ENCODE measurements around the gene DNAJC18.
"Not testable (repeated sequence)": the region's sequence is repeated elsewhere in the genome, so short reads cannot be mapped to it uniquely, and the experiment has no call there.

Gene DNAJC18

DNA sequence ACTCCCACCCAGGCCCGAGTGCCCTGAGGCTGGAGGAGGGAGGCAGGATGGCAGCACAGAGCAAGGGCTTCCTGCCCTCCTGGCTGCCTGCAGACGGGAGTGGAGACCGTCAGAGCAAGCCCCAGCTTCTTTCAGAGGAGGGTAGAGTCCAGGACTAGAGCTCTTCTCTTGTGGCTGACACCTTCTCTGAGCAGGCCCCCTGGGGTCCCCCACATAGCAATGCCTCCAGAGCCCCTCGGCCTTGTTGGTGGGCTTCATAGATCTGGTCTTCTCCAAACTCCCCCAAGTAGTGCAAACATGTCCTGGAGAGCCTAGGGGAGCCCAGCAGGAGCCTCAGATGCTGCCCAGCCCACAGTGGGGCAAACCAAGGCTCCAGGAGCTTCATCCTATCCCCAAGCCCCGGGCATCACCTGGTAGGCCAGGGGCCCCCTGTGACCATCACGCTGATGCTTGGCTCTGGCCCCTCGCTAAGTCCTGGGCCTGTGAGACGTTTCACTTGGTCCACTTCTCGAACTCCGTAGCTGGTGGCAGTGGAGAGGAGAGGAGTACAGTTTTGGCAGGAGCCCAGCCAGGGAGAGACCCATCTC, 51.6 kb downstream of the DNAJC18 start:
- DNase-seq (ENCODE audit: low read depth) = no peak

DNA sequence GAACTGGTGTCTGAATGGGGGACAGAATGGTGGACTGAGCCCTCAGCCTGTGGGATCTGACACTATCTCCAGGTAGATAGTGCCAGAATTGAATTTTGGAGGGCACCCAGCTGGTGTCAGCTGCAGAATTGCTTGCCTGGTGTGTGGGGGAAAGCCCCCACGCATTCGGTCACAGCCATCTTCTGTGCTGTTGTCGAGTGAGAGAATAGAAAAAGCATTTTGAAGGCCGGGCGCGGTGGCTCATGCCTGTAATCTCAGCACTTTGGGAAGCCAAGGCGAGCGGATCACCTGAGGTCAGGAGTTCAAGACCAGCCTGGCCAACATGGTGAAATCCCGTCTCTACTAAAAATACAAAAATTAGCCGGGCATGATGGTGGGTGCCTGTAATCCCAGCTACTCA, 52.4 kb downstream of the DNAJC18 start:
- not testable (repeated sequence) for DNase-seq (ENCODE audit: low read depth)

DNA sequence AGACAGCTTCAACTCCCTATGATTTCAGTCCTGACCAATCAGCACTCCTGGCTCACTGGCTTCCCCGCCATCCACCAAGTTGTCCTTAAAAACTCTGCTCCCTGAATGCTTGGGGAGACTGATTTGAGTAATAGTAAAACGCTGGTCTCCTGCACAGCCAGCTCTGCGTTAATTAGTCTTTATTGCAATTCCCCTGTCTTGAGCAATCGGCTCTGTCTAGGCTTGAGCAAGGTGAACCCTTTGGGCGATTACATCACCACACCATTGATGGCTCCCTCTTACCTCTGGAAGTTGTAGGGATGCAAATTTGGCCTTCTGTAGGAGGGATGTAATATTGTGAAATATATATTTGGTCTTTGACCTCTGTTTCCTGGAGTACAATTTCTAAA, 53.3 kb downstream of the DNAJC18 start:
- no peak for DNase-seq (ENCODE audit: low read depth)

DNA sequence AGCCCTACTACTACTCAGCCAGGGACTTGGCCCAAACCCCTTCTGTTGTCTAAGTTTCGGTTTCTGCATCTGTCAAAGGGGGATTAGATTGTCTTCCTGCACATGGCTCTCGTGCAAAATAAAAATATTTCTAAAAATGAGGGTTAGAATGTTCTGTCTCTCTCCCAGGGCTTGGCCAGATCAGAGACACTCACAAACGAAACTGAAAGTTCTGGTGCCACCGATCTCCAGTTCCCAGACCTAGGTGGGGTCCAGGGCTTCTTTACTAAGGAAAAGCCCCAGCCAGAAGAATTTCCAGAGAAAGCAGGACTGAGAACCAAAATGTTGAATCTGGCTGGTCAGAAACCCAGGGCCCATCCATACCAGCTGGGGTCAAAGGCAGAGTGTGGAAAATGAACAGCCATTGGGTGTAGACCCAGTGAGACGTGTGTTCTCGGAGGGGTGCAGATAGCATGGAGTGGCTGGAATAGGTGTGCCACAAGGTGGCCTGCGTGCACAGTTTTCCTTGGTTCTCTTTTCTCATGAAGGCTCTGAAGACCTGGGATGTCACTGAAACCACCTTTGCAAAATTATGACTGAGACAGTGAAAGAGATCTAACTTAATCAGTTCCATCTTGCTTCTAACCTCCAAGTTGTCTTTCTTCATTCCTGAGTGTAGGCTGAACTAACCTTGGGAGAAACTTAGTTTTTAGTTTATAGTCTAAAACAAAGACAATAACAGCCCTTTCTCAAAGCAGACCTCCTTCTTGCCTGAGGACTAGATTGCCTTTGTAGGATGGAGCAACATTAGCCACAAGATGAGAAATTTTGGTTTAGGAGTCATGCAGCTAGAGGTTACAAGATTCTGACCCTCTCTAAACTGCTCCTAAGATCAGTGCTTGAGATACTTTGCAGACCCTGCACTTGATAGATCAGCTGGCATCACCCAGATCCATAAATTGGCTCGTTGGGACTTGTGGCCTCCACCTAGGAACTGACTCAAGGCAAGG, 54.0 kb downstream of the DNAJC18 start:
- no peak for DNase-seq (ENCODE audit: low read depth)

DNA sequence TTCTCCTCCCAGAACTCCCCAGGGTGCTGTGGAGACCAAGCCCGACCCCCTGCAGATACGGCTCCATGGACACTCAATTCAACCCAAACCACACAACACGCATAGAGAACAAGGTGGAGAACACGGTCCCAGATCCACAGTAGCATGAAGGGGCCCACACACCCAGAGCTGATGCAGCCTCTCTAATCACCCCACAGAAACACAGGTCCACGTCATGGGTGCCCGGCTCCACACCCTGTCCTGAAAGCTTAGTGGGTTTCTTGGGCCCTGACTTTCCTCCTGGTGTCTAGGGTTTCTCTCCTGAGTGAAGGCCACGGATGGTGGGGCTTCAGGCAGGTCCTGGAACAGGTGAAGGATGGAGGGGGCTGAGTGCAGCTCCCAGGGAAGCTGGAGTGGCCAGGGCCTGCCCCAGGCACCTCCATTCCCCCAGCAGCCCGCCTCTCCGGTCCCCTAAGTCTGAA, 54.7 kb downstream of the DNAJC18 start:
- no peak for DNase-seq (ENCODE audit: low read depth)

DNA sequence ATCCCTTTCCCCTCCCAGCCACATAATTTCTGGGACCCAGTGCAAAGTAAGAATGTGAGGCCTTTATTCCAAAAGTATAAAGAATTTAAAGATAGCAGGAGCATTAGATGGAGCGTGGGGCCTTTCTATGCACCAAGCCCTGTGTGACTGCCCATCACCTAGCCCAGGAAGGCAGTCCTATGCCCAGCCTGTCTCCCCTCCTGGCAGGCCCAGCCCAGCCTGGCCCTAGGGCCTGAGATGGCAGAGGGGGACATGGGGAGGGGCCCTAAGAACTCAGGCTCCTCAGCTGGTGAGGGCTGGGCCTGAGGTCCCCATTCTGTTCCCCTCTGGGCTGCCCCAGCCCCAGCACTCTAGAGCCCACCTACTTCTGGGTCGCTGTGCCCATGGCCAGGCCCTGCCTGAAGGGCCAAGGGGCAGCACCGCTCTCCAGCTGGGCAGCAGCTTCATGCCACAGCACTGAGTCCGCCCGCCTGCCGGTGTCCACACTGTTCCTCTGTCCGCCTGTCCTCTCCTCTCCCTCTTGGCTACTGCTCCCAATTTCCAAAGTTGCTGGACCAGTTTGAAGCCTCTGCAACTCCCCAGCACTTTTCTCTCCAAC, 55.2 kb downstream of the DNAJC18 start:
- no peak for DNase-seq (ENCODE audit: low read depth)

DNA sequence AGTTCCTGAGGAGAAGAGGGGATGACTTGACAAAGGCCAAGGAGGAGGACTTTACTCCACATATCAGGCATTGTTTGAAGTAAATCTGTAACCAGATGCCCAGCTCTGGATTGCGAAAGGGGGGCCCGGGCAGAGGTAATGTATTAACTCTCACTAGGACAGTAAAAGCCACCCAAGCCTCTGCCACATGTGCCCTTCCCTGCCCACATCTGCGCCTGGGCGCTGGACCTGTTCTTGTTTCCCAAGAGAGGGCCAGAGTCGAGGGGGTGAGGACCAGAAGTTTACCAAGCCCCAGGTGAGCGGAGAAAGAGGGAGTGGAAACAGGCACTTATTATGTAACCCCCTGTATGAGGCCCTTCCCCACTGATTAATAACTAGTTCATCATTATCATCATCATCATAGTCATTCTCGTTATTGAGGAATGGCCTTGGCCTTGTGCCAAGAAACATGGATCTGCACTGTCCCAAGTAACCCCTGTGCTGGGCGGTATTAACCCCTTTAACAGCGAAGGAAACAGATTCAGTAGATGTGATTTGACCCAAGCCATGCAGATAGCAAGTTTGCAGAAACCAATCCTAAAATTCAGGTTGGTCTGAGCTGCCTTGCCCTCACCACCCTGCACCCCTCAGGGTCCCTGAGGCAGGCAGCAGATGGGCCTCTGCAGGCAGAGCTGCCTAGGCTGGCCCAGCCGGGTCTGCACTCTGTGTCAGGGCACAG, 55.9 kb downstream of the DNAJC18 start, which contains the start of gene SLC23A1:
TSS of gene SLC23A1 (minus strand) at position 23 of the 718 bp plus-strand sequence. CDS start 44 bp downstream, outside the sequence.
- DNase-seq (ENCODE audit: low read depth) = no peak

DNA sequence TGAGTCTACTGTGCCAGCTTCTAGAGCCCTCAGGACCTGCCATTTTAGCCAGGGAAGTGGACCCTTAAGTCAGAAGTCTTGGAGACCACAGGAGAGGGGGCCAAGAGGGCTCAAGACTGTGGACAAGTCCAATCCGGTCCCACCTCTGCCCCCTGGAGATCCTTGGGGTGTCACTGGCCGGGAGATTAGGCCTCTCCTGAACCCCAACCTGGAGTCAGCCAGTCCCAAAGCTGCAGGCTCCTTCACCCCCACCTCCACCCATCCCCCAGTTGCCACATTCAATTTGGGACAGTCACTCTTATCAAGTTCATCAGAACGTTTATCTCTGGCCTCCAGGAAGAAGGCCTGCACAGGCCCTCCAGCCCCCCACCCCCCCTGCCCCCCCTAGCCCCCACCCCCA, 56.5 kb downstream of the DNAJC18 start:
- DNase-seq (ENCODE audit: low read depth) = no peak

DNA sequence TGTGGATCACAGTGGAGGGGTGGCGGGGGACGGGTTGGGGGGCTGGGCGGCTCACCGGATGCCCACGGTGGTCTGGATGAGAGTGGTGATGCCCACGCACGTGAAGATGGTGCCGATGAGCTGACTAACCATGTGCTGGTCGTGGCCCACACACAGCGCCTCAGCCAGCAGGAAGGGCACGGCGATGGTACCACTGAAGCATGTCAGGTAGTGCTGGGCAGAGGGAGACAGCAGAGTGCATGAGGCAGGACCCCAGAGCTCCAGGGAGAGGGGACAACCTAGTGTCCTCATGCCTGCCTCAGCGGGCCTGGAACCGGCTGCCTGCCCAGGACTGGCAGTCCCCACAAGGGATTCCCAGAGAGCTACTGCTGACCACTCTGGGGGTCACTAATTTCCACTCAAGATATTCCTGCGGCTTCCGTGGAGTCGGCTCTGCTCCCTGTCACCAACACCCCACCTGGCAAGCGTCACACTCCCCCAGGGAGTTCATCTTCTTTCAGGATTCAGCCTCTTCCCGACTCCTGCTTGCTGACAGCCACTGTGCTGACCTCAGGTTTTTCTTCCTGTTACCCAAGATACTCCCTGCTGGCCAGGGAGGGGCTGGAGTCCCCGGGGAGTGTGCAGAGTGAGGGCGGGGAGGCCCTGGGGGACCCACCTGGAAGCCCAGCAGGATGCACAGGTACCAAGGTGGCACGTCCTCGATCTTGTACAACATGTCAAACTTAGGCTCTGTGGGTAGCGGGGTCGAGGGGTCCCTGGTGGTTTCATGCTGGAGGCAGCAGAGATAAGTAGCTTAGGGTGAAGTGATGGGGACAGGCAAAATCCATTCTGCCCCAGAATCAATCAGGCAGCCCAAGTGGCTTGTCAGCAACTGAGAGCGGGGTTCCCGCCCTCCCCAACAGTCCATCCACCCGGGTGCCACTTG, 57.2 kb downstream of the DNAJC18 start:
- no peak for DNase-seq (ENCODE audit: low read depth)

DNA sequence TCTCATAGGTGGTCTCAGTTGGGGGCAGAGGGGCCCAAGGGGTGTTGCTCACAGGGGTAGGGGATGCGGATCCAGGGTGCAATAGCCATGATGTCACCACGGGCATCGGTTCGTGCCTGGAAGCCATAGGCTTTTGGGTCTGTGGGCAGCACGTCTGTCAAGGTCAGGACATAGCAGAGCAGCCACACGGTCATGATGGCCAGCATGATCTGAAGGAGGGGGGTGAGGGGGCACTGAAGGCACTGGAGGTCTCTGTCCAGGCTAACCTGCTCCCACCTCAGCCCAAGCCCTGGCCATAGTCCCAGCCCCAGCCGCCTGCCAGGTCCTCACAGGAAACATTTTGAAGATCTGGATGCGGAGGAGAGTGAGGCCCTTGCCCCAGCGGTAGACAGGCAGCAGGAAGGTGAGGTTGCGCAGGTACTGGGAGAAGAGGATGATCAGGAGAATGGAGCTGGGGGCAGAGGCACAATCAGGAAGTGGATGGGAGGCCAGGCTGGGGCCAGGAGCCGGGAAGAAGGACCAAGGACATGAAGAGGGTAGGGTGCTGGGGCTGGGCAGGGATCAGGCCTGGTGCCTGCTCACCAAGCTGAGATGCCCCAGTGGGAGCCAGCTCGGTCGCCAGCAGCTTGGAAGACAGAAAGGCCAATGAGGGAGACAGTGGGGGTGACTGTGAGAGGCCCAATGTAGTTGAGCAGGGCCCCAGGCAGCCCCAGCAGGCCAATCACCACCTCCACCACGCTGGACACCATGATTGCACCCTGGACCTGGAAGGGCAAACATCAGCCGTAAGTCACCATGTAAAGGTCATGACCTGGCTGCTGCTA, 59.5 kb downstream of the DNAJC18 start:
- no peak for DNase-seq (ENCODE audit: low read depth)

DNA sequence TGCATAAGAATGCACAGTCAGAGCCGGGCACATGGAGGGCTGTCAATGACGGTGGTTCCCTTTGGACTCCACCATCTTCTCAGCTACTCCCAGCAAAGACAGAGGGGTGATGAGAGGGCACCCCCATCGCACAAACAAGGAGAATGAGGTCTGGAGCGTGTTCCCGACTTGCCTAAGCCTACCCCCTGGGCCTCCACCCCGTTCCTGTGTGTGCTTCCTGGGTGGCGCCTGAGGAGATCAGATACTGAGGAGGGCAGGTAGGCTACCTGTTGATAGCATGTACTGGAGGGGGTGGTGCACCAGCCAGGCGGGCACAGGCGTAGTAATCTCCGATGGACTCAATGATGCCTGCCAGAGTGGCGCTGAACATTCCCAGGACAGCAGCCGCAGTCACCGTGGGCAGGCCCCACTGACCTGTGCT, 60.4 kb downstream of the DNAJC18 start:
- no peak for DNase-seq (ENCODE audit: low read depth)

DNA sequence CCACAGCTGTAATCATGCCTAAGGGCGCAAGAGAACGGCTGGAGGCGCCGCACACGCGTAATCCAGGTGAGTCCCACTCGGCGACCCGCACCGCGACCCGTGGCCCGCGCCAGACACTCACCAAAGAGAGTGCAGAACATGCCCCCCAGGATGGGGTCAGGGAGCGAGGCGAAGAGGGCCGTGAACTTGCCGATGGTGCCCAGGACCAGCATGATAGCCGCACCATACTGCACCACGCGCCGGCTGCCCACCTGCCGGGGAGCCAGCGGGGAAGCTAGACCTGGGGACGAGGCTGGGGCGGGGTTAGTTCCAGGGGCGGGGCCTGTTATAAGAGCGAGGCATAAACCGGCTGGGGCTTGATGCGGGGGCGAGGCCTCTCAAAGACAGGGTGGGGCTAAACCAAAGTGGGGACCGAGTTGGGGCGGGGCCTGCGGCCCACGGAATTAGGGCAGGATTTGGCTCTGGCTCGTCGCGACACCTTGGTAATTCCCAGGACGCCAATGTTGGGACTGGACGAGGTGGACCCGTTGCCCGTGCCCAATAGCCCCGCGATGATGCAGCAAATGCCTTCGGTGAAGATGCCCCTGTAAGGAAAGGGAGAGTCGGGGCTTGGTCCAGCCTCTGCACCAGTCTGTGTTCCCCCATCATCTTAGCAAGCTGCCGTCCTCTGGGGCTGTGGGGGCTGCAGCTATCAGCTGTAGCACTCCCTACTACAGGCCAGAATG, 61.1 kb downstream of the DNAJC18 start:
- DNase-seq (ENCODE audit: low read depth) = no peak

DNA sequence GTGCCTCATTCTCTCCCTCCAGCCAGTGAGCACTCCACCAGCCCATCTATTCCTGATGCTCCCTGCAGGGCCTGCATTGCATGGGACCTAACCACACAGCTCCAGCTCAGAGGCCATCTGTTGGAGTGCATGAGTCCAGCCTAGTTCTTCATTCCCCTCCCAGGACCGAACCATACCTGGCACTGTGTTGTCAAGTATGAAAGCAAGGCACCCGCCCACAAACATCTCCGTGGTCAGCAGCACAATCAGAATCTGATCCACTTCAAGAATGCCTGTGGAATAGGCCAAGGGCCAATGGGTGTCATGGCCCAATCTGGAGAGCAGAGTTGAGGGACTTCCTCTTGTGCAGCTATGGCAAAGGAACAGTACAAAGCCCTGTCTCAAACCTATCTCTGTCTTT, 62.1 kb downstream of the DNAJC18 start:
- no peak for DNase-seq (ENCODE audit: low read depth)

DNA sequence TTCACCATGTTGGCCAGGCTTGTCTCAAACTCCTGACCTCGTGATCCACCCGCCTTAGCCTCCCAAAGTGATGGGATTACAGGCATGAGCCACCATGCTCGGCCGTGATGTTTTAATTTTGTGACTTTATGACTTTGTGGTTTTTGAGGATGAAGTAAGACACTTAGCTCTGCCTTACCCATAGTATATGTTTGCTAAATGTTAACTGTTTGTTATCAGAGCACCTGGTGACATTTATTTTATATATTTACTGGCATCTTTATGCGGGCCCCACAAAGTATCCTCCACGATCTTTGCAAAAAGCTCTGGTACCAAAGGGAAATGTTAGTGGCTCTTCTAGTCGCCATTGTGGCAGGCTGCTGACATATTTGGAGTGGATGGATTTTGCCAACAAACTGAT, 63.0 kb downstream of the DNAJC18 start:
- DNase-seq (ENCODE audit: low read depth) = no peak

DNA sequence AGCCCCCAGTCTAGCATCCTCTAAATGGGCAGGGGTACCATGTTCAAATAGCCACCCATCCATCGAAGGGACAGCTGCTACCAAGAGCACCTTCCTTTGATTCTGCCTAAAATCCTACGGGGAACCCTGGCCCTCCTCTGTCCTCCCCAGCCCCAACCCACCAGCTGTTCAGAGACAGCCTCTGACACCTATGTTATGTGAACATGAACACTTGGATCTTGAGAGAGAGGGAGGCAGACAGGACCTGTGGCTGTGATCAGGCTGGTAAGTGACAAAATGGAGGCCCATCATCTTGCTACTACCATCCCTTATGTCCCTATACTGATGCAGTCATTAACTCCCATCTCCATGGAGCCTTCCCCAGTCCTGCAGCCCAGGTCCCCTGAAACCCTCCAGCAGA, 64.4 kb downstream of the DNAJC18 start:
- no peak for DNase-seq (ENCODE audit: low read depth)

DNA sequence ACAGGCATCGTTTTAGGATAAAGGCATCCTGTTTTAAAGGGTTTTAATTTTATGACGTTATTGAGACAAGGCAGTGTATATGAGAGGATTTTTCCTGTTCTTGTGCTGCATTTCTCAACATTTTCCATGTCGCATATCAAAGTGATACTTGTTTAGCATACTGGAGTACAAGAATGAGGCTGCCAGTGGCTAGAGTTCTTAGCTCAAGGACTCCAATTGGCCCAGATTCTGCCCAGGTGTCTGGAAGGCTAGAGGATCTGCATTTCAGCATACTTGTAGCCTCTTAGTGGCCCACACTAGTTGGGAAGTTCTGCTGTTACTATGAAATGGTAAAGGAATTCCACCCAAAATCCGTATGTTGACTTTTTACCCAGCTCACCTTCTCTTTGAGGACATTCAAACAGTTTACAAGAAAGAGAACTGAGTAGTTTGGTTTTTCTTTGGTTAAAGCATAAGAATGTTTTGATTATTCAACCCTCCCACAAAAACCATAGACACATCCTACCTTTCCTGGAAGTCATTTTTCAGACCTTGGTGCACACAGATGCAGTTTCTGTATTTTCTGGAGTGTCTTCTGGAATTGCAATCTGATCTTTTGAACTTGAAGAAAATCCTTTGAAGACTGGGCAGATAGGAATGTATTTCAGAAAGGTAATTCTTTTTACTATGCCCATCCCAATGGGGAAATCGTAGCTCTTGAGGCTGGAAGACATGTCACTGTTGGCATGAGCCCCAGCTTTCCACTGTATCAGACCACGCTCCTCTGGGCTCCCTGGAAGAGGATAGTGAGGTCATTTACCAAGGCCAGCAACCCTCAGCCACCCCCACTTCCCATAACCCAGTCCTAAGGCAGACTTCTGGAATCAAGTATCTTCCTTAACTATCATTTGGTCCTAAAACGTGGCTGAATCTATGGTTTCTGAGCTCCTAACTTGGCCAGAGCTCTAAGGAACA, 67.6 kb downstream of the DNAJC18 start:
- no peak for DNase-seq (ENCODE audit: low read depth)

DNA sequence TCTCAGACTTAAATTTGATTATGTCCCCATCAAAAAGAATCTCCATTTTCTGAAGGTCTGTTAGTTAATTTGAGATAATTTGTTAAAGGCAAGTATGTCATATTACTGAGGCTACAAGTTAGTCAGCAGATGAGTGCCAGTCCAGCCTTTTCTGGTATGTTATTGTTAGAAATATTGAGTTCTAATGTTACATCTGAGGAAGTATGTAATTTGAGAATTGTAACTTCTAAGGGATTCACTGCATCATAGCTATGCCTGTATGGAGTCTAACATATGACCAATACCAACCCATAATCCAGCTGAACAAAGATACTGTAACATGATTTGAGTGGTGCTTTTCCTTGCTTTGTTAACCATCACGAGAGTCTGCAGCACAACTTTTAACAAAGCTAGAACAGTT, 70.1 kb downstream of the DNAJC18 start:
- DNase-seq (ENCODE audit: low read depth) = no peak

DNA sequence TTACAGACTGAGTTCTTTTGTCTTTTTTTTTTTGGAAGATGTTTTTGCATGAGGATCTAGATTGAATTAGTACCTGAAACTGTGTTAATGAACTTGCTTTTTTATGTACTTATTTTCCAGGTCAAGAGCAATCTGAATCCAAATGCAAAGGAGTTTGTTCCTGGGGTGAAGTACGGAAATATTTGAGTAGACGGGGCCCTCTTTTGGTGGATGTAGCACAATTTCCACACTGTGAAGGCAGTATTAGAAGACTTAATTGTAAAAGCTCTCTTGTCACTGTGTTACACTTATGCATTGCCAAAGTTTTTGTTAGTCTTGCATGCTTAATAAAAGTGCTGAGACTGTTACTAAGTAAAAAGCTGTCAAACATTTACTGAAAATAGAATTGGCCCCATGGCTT, 70.7 kb downstream of the DNAJC18 start:
- no peak for DNase-seq (ENCODE audit: low read depth)

All from activated T-cell treated with anti-CD3 and anti-CD28 coated beads for 1 hour (primary cell).